HG02571 (cell line): ENCODE measurements around the gene CCDC3.
"Not testable (repeated sequence)": the region's sequence is repeated elsewhere in the genome, so short reads cannot be mapped to it uniquely, and the experiment has no call there.

Experiments
- ATAC-seq: cut with Tn5 transposase; IDR thresholded peaks from one replicate; pipeline ENCODE4 v1.9.1; 2021; ENCODE audit warnings: mild to moderate bottlenecking, moderate library complexity; ENCODE audit not compliant: unreplicated experiment

The CCDC3 gene

GRCh38 chr10:12896251-12896650, 105.3 kb downstream of the CCDC3 start:
- ATAC-seq: no peak

GRCh38 chr10:12892924-12893323, 108.6 kb downstream of the CCDC3 start:
- ATAC-seq: no peak

GRCh38 chr10:12890958-12891357, 110.6 kb downstream of the CCDC3 start:
- ATAC-seq: no peak

- no peak for ATAC-seq
Measured at GRCh38 chr10:12888470-12888869, 113.0 kb downstream of the CCDC3 start.

GRCh38 chr10:12887780-12888179, 113.7 kb downstream of the CCDC3 start:
- no peak for ATAC-seq

- no peak for ATAC-seq
Measured at GRCh38 chr10:12884851-12885250, 116.7 kb downstream of the CCDC3 start.

- ATAC-seq: no peak
Measured at GRCh38 chr10:12880423-12880822, 121.1 kb downstream of the CCDC3 start.

- ATAC-seq: no peak
Measured at GRCh38 chr10:12877150-12877549, 124.4 kb downstream of the CCDC3 start.

GRCh38 chr10:12876266-12876665, 125.2 kb downstream of the CCDC3 start:
- no peak for ATAC-seq

GRCh38 chr10:12875100-12875499, 126.4 kb downstream of the CCDC3 start:
- ATAC-seq: no peak

- ATAC-seq: no peak
Measured at GRCh38 chr10:12874501-12874900, 127.0 kb downstream of the CCDC3 start.

GRCh38 chr10:12873172-12873571, 128.3 kb downstream of the CCDC3 start:
- ATAC-seq: no peak

GRCh38 chr10:12872577-12872976, 128.9 kb downstream of the CCDC3 start:
- no peak for ATAC-seq

- ATAC-seq: no peak
Measured at GRCh38 chr10:12869427-12869826, 132.1 kb downstream of the CCDC3 start.

GRCh38 chr10:12868229-12868628, 133.3 kb downstream of the CCDC3 start:
- ATAC-seq: no peak

- not testable (repeated sequence) for ATAC-seq
Measured at GRCh38 chr10:12865515-12865914, 136.0 kb downstream of the CCDC3 start.

- no peak for ATAC-seq
Measured at GRCh38 chr10:12862459-12862858, 139.1 kb downstream of the CCDC3 start.

GRCh38 chr10:12854988-12855387, 146.5 kb downstream of the CCDC3 start:
- ATAC-seq: no peak

- ATAC-seq: no peak
Measured at GRCh38 chr10:12852687-12853086, 148.8 kb downstream of the CCDC3 start.

- ATAC-seq: no peak
Measured at GRCh38 chr10:12849319-12850181, 152.0 kb downstream of the CCDC3 start.

- no peak for ATAC-seq
Measured at GRCh38 chr10:12848439-12849173, 152.9 kb downstream of the CCDC3 start.

- ATAC-seq: no peak
Measured at GRCh38 chr10:12847361-12847975, 154.0 kb downstream of the CCDC3 start.
